Skin epidermis (tissue), 12 donors: ENCODE measurements around the gene CAVIN2.

Experiments
- H3K27ac ChIP-seq, 21 experiments: fragments of 200-600 bp; sonication (generic) in 11 of 21; one replicate each; pipeline ENCODE4 v1.5.0; 2020; ENCODE audit warnings: mild to moderate bottlenecking in 3 of 21, inconsistent platforms in 2 of 21, moderate library complexity in 2 of 21
- H3K4me3 ChIP-seq, 7 experiments: fragments of 200-600 bp; sonication (generic) in 2 of 7; one replicate each; pipeline ENCODE4 v1.5.0; 2020; ENCODE audit warnings: inconsistent platforms in 2 of 7, mild to moderate bottlenecking in 2 of 7, moderate library complexity in 1 of 7

Gene CAVIN2

GRCh38 chr2:191846515-191847476, at the start of gene CAVIN2:
Gene CAVIN2 (minus strand): TSS chr2:191847088. CDS start chr2:191846925, 163 bp downstream.
- Histone ChIP-seq H3K4me3 (peak within 1 kb of the TSS; percentile 5 to 30 (median 26)), H3K27ac (peak within 1 kb of the TSS in 14 of 21 experiments; percentile 2 to 87 (median 44))

GRCh38 chr2:191895743-191896142, 48.9 kb upstream of the CAVIN2 start:
- H3K4me3 ChIP-seq, result no peak overlapping the region
- H3K27ac ChIP-seq, result no peak overlapping the region

- Histone ChIP-seq H3K27ac (peak overlapping the region in 2 of 21 experiments; percentile 10 to 23), H3K4me3 (no peak overlapping the region)
These were observed 48.3 kb upstream of the CAVIN2 start for GRCh38 chr2:191895195-191895594.

- Histone ChIP-seq H3K27ac (peak overlapping the region in 1 of 21 experiments; percentile 25), H3K4me3 (no peak overlapping the region)
These were observed 47.8 kb upstream of the CAVIN2 start for GRCh38 chr2:191894681-191895147.

GRCh38 chr2:191892391-191892790, 45.5 kb upstream of the CAVIN2 start:
- Histone ChIP-seq H3K4me3 (no peak overlapping the region), H3K27ac (no peak overlapping the region)

GRCh38 chr2:191891656-191892055, 44.8 kb upstream of the CAVIN2 start:
- H3K4me3 ChIP-seq, result no peak overlapping the region
- H3K27ac ChIP-seq, result no peak overlapping the region

- H3K4me3 ChIP-seq, result no peak overlapping the region
- H3K27ac ChIP-seq, result no peak overlapping the region
These were observed 43.0 kb upstream of the CAVIN2 start for GRCh38 chr2:191889931-191890330.

- Histone ChIP-seq H3K4me3 (no peak overlapping the region), H3K27ac (no peak overlapping the region)
These were observed 41.7 kb upstream of the CAVIN2 start for GRCh38 chr2:191888400-191889166.

GRCh38 chr2:191885650-191886049, 38.8 kb upstream of the CAVIN2 start:
- Histone ChIP-seq H3K27ac (no peak overlapping the region), H3K4me3 (no peak overlapping the region)

- H3K4me3 ChIP-seq, result no peak overlapping the region
- no peak overlapping the region for H3K27ac ChIP-seq
These were observed 38.2 kb upstream of the CAVIN2 start for GRCh38 chr2:191885098-191885497.

GRCh38 chr2:191881982-191882816, 35.3 kb upstream of the CAVIN2 start:
- Histone ChIP-seq H3K4me3 (no peak overlapping the region), H3K27ac (no peak overlapping the region)

- H3K27ac ChIP-seq, result no peak overlapping the region
These were observed 31.8 kb upstream of the CAVIN2 start for GRCh38 chr2:191878548-191879279.

GRCh38 chr2:191877875-191878274, 31.0 kb upstream of the CAVIN2 start:
- H3K4me3 ChIP-seq, result no peak overlapping the region
- no peak overlapping the region for H3K27ac ChIP-seq

More at GRCh38 chr2:191878548-191879279, 31.8 kb upstream of the CAVIN2 start:
- H3K4me3 ChIP-seq, result no peak overlapping the region

- no peak overlapping the region for H3K27ac ChIP-seq
- H3K4me3 ChIP-seq, result no peak overlapping the region
These were observed 29.0 kb upstream of the CAVIN2 start for GRCh38 chr2:191875859-191876258.

GRCh38 chr2:191870744-191871143, 23.9 kb upstream of the CAVIN2 start:
- no peak overlapping the region for H3K4me3 ChIP-seq
- no peak overlapping the region for H3K27ac ChIP-seq

GRCh38 chr2:191869781-191870180, 22.9 kb upstream of the CAVIN2 start:
- H3K27ac ChIP-seq, result no peak overlapping the region
- H3K4me3 ChIP-seq, result no peak overlapping the region

- no peak overlapping the region for H3K4me3 ChIP-seq
- no peak overlapping the region for H3K27ac ChIP-seq
These were observed 22.3 kb upstream of the CAVIN2 start for GRCh38 chr2:191869178-191869577.

GRCh38 chr2:191867507-191867847, 20.6 kb upstream of the CAVIN2 start:
- peak overlapping the region in 11 of 21 experiments; percentile 10 to 78 (median 36) for H3K27ac ChIP-seq
- no peak overlapping the region for H3K4me3 ChIP-seq
